ENCODE measurements around the gene ACACB.

The ACACB gene

GRCh38 chr12:109125791-109126190 lies 9.4 kb downstream of the ACACB start:
- DNase-seq (no peak), ATAC-seq (ENCODE audit: insufficient read depth, low read depth) (no peak)
- Histone ChIP-seq H3K36me3 (ENCODE audit: insufficient read depth, low read length) (no peaks in the 10 kb centered on the region), H3K9ac (ENCODE audit: low read depth, low read length) (no peak overlapping the region), H4K20me1 (ENCODE audit: insufficient read depth, low read length) (no peaks in the 10 kb centered on the region; the same call in 1 of the 2 replicates), H3K9me3 (ENCODE audit: insufficient read depth, low read length, severe bottlenecking) (no peaks in the 10 kb centered on the region), H3K27me3 (ENCODE audit: insufficient read depth, low read length, poor library complexity) (no peaks in the 10 kb centered on the region), H2AFZ (ENCODE audit: low read depth, low read length) (no peak overlapping the region), H3K27ac (ENCODE audit: low read length) (no peak overlapping the region), H3K4me1 (ENCODE audit: insufficient read depth, low read length) (no peaks in the 10 kb centered on the region), H3K4me3 (ENCODE audit: low read depth in 1 of 2, low read length in 2 of 2) (no peak overlapping the region), H3K4me2 (ENCODE audit: insufficient read depth, low read length) (no peak overlapping the region), H3K79me2 (ENCODE audit: insufficient read depth, low read length) (no peaks in the 10 kb centered on the region)
- TF ChIP-seq CTCF (IDR thresholded peaks at IDR 0.05; ENCODE audit: borderline replicate concordance, extremely low read depth, low read length, poor library complexity, severe bottlenecking) (no peak), EZH2 (IDR thresholded peaks at IDR 0.05; ENCODE audit: borderline replicate concordance, low read depth, low read length, severe bottlenecking) (no peak)

- no peaks in the 10 kb centered on the region for H3K9me3 ChIP-seq (ENCODE audit: insufficient read depth, low read length, severe bottlenecking)
- H3K36me3 ChIP-seq (ENCODE audit: insufficient read depth, low read length): no peaks in the 10 kb centered on the region
- no peak overlapping the region for H3K27ac ChIP-seq (ENCODE audit: low read length)
- no peaks in the 10 kb centered on the region for H3K79me2 ChIP-seq (ENCODE audit: insufficient read depth, low read length)
- no peaks in the 10 kb centered on the region for H3K4me1 ChIP-seq (ENCODE audit: insufficient read depth, low read length)
- H4K20me1 ChIP-seq (ENCODE audit: insufficient read depth, low read length): no peaks in the 10 kb centered on the region; the same call in 1 of the 2 replicates
- no peak overlapping the region for H3K9ac ChIP-seq (ENCODE audit: low read depth, low read length)
- H3K27me3 ChIP-seq (ENCODE audit: insufficient read depth, low read length, poor library complexity): no peaks in the 10 kb centered on the region
- no peak for TF ChIP-seq CTCF (IDR thresholded peaks at IDR 0.05; ENCODE audit: borderline replicate concordance, extremely low read depth, low read length, poor library complexity, severe bottlenecking)
- TF ChIP-seq EZH2 (IDR thresholded peaks at IDR 0.05; ENCODE audit: borderline replicate concordance, low read depth, low read length, severe bottlenecking): no peak
- H3K4me3 ChIP-seq (ENCODE audit: low read depth in 1 of 2, low read length in 2 of 2): no peak overlapping the region
- H3K4me2 ChIP-seq (ENCODE audit: insufficient read depth, low read length): no peak overlapping the region
- H2AFZ ChIP-seq (ENCODE audit: low read depth, low read length): no peak overlapping the region
- ATAC-seq (ENCODE audit: insufficient read depth, low read depth) (no peak), DNase-seq (no peak)
These were observed 10.4 kb downstream of the ACACB start for GRCh38 chr12:109126784-109127183.

GRCh38 chr12:109127533-109128242 lies 11.3 kb downstream of the ACACB start:
- Histone ChIP-seq H3K4me3 (ENCODE audit: low read depth in 1 of 2, low read length in 2 of 2) (no peak overlapping the region), H3K27ac (ENCODE audit: low read length) (no peak overlapping the region), H3K79me2 (ENCODE audit: insufficient read depth, low read length) (no peaks in the 10 kb centered on the region), H3K36me3 (ENCODE audit: insufficient read depth, low read length) (no peaks in the 10 kb centered on the region), H4K20me1 (ENCODE audit: insufficient read depth, low read length) (no peaks in the 10 kb centered on the region; the same call in 1 of the 2 replicates), H3K9me3 (ENCODE audit: insufficient read depth, low read length, severe bottlenecking) (no peaks in the 10 kb centered on the region), H3K9ac (ENCODE audit: low read depth, low read length) (no peak overlapping the region), H3K4me1 (ENCODE audit: insufficient read depth, low read length) (no peaks in the 10 kb centered on the region), H3K27me3 (ENCODE audit: insufficient read depth, low read length, poor library complexity) (no peaks in the 10 kb centered on the region), H3K4me2 (ENCODE audit: insufficient read depth, low read length) (no peak overlapping the region), H2AFZ (ENCODE audit: low read depth, low read length) (no peak overlapping the region)
- no peak for TF ChIP-seq CTCF (IDR thresholded peaks at IDR 0.05; ENCODE audit: borderline replicate concordance, extremely low read depth, low read length, poor library complexity, severe bottlenecking)
- no peak for TF ChIP-seq EZH2 (IDR thresholded peaks at IDR 0.05; ENCODE audit: borderline replicate concordance, low read depth, low read length, severe bottlenecking)
- DNase-seq (no peak), ATAC-seq (ENCODE audit: insufficient read depth, low read depth) (no peak)

Measured in DND-41 (cell line).